ELF-1 (cell line): ENCODE results near the gene PLXNA2.

ENCODE experiments used
- DNase-seq: peaks from one replicate; pipeline ENCODE4 v3.0.0-alpha.2; 2016; ENCODE audit warnings: low read depth, low spot score

Gene PLXNA2

DNA sequence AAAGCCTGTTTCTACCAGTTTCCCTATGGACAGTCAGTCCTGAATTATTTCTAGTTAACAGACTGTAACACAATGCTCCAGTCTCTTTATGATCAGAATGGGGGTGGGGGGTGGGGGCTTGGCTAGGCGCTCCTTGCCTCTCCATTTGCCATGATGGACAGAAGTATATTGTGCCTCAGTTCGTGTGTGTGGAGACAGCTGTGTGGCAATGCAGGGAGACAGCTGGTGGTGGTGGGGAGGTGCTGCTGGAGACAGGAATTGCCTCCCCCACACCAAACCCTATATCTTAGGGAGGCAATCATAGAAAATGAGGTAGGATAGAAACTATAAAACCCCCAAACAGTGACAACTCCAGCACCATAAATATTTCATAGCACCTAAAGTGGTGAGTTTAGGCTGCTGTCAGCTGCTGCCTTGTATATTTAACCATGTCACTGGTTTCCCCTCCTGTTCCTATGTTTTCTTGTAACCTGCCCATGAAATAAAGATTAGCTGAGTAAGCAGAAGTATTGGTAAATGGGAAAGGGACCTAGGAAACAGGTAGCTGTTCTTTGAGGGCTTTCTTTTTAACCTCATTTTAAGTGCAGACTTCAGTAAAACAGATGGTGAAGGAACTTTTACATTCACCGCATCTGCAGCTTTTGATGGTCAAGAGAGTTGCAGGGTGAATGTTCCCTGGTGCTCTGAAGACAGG lies 3.4 kb downstream of the PLXNA2 start:
- no peak for DNase-seq

GRCh38 chr1:208239473-208240381 lies 4.5 kb downstream of the PLXNA2 start:
- DNase-seq = no peak

GRCh38 chr1:208238710-208239472 lies 5.3 kb downstream of the PLXNA2 start:
- peak; percentile 79 for DNase-seq

DNA sequence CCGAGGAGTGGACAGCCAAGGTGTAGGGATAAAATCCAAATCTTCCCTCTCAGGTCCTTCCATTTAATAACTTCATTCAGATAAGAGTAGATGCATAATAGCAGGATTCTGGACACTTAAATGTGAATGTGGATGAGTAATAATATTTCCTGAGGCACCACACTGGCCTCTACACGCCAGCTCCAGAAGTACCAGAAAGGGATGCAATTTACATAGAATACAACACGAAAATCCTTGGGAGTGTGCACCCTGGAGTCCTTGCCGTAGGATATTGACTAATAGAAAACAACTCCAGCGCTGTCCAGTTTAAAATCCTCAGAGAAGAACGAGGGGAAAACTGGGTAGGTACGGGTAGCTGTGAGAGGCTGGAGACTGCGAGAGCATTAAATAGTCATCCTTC lies 6.9 kb downstream of the PLXNA2 start:
- no peak for DNase-seq

DNA sequence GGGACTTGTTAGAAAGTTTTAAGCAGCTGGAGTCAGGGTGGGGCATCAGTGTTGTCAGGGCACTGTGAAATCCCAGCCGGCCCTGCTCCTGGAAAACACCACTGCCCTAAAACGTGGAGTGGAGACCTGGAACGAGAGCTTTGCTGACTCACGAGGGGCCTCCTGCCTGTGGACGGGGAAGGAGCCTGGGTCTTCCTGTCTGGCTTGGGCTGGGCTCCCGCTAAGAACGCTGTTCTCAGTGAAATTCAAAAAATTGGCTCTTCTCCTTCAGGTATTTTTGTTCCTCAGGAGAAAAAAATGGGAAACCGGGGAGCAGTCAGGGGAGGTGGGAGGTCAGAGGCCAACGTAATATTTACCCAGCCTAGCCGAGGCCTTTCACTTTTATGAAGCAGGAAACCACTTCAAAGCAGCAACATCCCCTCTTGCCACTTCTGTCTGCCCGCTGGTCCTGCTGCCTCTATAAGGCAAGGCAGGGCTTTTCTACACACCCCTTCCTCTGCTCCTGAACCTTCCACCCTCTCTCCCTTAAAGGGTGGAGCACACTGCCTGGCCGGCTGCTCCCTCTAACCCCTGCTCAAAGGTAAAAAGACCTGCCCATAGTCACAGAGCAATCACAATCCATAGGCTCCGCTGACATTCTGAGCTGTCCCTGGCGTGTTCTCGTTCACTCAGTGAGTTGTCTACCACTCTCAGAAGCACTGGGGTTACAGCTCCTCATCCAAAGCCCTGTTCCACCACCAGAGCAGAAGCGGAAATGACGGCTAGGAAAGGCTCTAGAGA lies 8.0 kb downstream of the PLXNA2 start:
- DNase-seq = peak; percentile 51

DNA sequence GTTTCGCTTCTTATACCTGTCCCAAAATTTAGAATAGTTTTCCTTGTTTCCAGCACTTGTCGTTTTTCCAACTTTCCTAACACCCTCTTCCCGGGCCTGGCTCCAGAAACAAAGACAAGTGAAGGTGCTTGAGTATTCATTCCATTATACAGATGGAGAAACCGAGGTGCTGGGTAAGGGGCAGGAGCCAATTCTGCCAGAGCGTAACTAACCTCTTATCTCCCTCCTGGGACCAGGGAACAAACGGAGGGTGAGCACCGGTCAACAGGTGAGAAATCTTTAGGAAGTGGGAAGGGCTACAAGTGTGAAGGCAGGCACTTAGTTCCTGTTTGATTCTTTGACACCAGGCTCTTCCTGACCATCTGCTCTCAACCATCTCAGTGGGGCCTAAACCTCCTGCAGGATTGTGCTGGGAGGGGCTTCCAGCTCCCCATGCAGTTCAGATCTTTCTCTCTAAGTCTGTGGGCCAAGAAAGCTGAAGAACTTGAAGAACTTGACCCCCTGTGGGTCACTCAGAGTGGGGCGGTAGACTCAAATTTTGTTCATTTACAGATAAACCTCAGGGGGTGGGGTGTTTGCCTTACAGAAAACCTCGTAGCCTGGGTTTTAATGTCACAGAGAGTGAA lies 8.7 kb downstream of the PLXNA2 start:
- no peak for DNase-seq

- no peak for DNase-seq
These were observed 9.5 kb downstream of the PLXNA2 start for GRCh38 chr1:208234721-208235120.

DNA sequence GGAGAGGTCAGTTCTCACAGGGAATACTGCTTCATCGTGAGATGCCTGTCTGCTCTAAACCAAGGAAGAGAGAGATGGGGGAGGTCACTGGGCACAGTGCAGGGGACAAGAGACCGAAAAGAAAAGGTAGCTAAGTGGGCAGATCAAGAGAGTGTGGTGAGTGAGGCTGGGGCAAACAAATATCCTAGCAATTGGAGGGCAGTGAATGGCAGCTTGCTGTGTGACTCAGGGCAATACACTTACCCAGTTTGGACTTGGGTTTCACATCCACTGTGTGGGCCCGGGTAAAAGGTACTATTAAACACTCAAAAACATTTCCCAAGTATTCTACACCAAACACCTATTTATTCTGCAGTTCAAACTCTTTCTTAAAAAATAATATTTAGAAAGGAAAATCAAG lies 10.2 kb downstream of the PLXNA2 start:
- no peak for DNase-seq

- DNase-seq = peak; percentile 71
These were observed 10.6 kb downstream of the PLXNA2 start for GRCh38 chr1:208233546-208233945.

DNA sequence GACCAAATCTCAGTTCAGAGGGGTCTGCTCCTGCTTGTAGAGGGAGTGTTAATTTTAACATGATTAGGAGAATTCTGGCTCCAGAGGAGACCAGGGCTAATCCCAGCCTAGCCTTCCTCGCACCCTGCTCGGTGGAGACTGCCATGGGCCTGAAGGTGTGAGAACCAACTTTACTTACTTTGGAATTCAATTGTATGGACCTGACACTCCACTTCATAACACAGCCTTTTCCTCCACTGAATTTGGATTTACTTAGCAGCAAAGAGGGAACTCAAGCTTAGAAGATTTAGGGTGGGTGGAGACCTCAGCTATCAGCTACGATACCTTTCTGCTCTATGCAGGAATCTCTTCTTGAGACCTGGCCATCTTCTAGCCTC lies 11.5 kb downstream of the PLXNA2 start:
- DNase-seq = no peak

GRCh38 chr1:208231881-208232661 lies 12.1 kb downstream of the PLXNA2 start:
- DNase-seq = peak; percentile 82

DNA sequence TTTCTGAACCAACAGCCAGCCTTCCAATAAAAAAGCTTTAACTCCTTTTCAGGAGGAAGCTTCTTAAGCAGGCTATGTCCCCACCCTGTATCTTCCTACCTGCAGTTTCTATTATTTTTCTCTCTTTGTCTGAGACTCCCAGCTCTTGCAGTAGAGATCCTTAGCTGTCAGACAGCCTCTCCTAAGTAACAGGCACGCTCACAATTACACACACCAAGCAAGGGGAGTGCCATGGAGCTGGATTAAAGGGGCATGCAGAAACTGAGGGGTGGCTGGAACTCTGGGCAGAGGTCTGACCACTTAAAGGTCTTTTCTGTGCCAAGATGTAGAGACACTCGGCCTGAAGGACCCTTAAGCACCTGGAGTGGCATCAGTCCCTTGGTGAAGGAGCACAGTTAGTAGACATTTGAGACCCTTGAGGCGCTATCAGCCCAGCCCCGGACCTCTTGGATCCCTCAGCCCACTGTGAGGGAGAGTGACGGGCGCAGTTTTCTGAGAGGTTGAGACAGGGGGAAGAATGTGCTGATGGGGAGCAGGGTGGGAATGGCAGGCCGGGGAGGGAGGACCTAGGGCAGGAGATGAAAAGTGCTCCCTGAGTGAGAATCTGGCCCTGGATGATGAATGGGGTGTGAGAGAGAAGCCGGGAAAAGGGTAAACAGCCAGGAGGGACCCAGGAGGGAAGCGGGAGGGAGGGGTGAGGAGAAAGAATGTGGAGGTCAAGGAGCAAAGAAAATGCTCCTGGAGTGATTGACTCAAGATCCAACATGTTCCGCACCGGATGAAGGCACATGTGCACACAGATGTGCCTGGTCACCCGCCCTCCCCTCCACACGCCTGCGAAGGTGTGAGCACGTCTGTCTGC lies 13.3 kb downstream of the PLXNA2 start:
- DNase-seq = peak; percentile 55

GRCh38 chr1:208228550-208228949 lies 15.6 kb downstream of the PLXNA2 start:
- DNase-seq = no peak

DNA sequence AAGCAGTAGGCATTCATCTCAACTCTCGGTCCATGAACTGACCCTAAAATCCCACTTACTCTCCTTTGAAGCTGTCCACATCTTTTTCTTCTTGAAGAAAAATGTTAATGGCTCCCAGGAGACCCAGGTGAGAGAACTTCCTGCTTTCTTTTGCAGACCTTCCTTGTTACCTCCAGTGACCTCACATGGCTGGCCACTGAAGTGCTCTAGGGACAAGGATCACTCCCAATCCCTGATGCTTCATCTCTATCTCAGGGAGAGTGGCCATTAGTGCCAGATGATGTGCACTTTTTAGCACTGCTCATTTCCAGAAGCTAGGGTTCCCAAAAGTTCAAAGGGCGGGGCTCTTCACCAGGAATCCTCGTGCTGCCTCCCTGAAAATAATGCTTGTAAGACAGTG lies 16.2 kb downstream of the PLXNA2 start:
- DNase-seq = no peak

GRCh38 chr1:208227366-208227765 lies 16.8 kb downstream of the PLXNA2 start:
- no peak for DNase-seq

GRCh38 chr1:208225954-208226937 lies 17.9 kb downstream of the PLXNA2 start:
- peak; percentile 63 for DNase-seq

- no peak for DNase-seq
These were observed 19.9 kb downstream of the PLXNA2 start for GRCh38 chr1:208224192-208224713.

DNA sequence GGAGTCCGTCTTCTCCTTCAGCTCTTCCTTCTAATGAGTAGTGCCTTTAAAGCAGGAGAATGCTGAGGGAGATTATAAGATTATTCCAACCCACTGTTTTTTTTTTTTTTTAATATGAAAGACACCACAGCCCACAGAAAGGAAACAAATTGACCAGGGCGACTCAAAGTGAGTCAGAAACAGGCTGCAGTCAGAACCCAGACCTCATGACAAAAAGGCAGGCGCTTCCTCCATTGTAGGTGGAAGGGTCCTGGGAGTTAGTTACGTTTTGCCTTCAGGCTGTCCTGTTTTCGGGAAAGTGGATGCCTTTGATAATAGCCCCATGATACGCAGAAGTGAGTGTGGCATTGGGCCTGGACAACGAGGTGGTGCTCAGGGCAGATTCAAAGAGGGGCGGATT lies 21.0 kb downstream of the PLXNA2 start:
- DNase-seq = peak; percentile 43
